Endothelial cell of umbilical vein (primary cell): ENCODE results near the gene LTBP1. TPM values are rescaled to one million over a fixed set of nuclear protein-coding genes. Genes with fewer than 3 reads are reported as not detected.

ENCODE experiments used
- BruUV-seq: library from RNA; stranded (reverse); fragments of 400-500 nt; replicated peaks from 2 replicates; lab custom pipeline; 2021; lab: Mats Ljungman, UMichigan
- CTCF ChIA-PET: fragments of 300-600, 350-600 bp; sonication (Branson Sonifier 250); formaldehyde crosslinking; loops from one replicate; lab custom pipeline; 2021; ENCODE audit warnings: antibody characterized with exemption, inconsistent platforms; lab: Charles Lee
- POLR2A ChIA-PET: fragments of 300-600, 350-600 bp; sonication (Branson Sonifier 250); formaldehyde crosslinking; loops from one replicate; lab custom pipeline; 2021; ENCODE audit warnings: antibody characterized with exemption, inconsistent platforms; lab: Charles Lee
- DNase-seq: peaks from one replicate; pipeline ENCODE4 v3.0.0-alpha.2; 2011; ENCODE audit warnings: low read depth, low spot score
- FAIRE-seq: peaks from 2 replicates; lab custom pipeline; 2011; peaks lifted over from hg19 to GRCh38; lab: Jason Lieb, UNC
- H2AFZ ChIP-seq: 2 replicates; pipeline ENCODE4 v1.6.0; 2012; ENCODE audit warnings: low read depth, low read length, control low read depth, inconsistent platforms
- H3K27ac ChIP-seq: 2 replicates; pipeline ENCODE4 v1.5.1; 2011; ENCODE audit warnings: low read depth, mild to moderate bottlenecking, control low read depth, low read length, moderate library complexity; ENCODE audit not compliant: insufficient read depth
- H3K27me3 ChIP-seq, 2 experiments: 2 replicates each; pipeline versions ENCODE4 v1.6.0 to v1.6.1; 2011; ENCODE audit warnings: low read length in 2 of 2, mixed read lengths in 1 of 2; ENCODE audit not compliant: control insufficient read depth in 2 of 2, insufficient read depth in 2 of 2
- H3K36me3 ChIP-seq, 2 experiments: 2 replicates in 1 of 2; 3 replicates in 1 of 2; pipeline ENCODE4 v1.5.1; 2011; ENCODE audit warnings: low read length in 2 of 2, mild to moderate bottlenecking in 1 of 2, moderate library complexity in 1 of 2; ENCODE audit not compliant: control insufficient read depth in 2 of 2, insufficient read depth in 2 of 2; ENCODE audit errors: extremely low read depth in 1 of 2
- H3K4me1 ChIP-seq: 3 replicates; pipeline ENCODE4 v1.5.1; 2011; ENCODE audit warnings: mild to moderate bottlenecking, low read length; ENCODE audit not compliant: control insufficient read depth, insufficient read depth; ENCODE audit errors: extremely low read depth
- H3K4me2 ChIP-seq: 2 replicates; pipeline ENCODE4 v1.6.1; 2011; ENCODE audit warnings: low read length, control low read depth, mixed read lengths; ENCODE audit not compliant: insufficient read depth
- H3K4me3 ChIP-seq, 3 experiments: fragments of 200-600 bp in 1 of 3; sonication (generic), shearing (Covaris generic) in 1 of 3; replicated peaks in 1 of 3; 2 replicates each; pipeline ENCODE4 v1.5.1; 2011 to 2016; ENCODE audit warnings: control low read depth in 3 of 3, low read length in 3 of 3, mild to moderate bottlenecking in 2 of 3, inconsistent platforms in 1 of 3, low read depth in 1 of 3, moderate library complexity in 1 of 3; ENCODE audit not compliant: insufficient read depth in 1 of 3
- H3K79me2 ChIP-seq: 2 replicates; pipeline ENCODE4 v1.6.0; 2012; ENCODE audit warnings: low read length, inconsistent platforms; ENCODE audit not compliant: control insufficient read depth, insufficient read depth
- H3K9ac ChIP-seq: replicated peaks from 2 replicates; pipeline ENCODE3; 2011; ENCODE audit warnings: low read length, control low read depth; ENCODE audit not compliant: insufficient read depth; ENCODE audit errors: extremely low read depth
- H3K9me1 ChIP-seq: replicated peaks from 3 replicates; pipeline ENCODE4 v1.6.0; 2011; ENCODE audit warnings: mild to moderate bottlenecking, low read length; ENCODE audit not compliant: control insufficient read depth, insufficient read depth; ENCODE audit errors: extremely low read depth
- H3K9me3 ChIP-seq: replicated peaks from 2 replicates; pipeline ENCODE4 v1.5.1; 2012; ENCODE audit warnings: low read length, inconsistent platforms; ENCODE audit not compliant: control insufficient read depth, insufficient read depth
- H4K20me1 ChIP-seq: replicated peaks from 2 replicates; pipeline ENCODE3; 2011; ENCODE audit warnings: mild to moderate bottlenecking, low read length; ENCODE audit not compliant: control insufficient read depth, insufficient read depth; ENCODE audit errors: extremely low read depth
- EZH2 ChIP-seq: IDR thresholded peaks from 2 replicates; pipeline ENCODE4 v1.6.1; 2012; ENCODE audit warnings: borderline replicate concordance, low read depth, mild to moderate bottlenecking, moderate library complexity, low read length, inconsistent platforms; ENCODE audit not compliant: severe bottlenecking
- FOS ChIP-seq: IDR thresholded peaks from 2 replicates; pipeline ENCODE4 v1.6.1; 2011; ENCODE audit warnings: mild to moderate bottlenecking, low read length, moderate library complexity, borderline replicate concordance; ENCODE audit not compliant: insufficient read depth
- GATA2 ChIP-seq: IDR thresholded peaks from 2 replicates; pipeline ENCODE4 v1.7.0; 2011; ENCODE audit warnings: low read depth, mild to moderate bottlenecking, moderate library complexity, mixed read lengths, low read length; ENCODE audit not compliant: insufficient read length, insufficient read depth
- JUN ChIP-seq: IDR thresholded peaks from 2 replicates; pipeline ENCODE4 v1.6.1; 2011; ENCODE audit warnings: borderline replicate concordance, low read depth; ENCODE audit not compliant: insufficient read length, insufficient read depth
- MYC ChIP-seq: IDR thresholded peaks from one replicate; pipeline ENCODE4 v1.6.1; 2011; ENCODE audit warnings: mild to moderate bottlenecking, low read depth, low read length
- POLR2A ChIP-seq: IDR thresholded peaks from 2 replicates; pipeline ENCODE4 v1.6.1; 2012; ENCODE audit warnings: low read depth, mild to moderate bottlenecking, control low read depth, low read length
- POLR2AphosphoS5 ChIP-seq: IDR thresholded peaks from 2 replicates; pipeline ENCODE4 v1.6.1; 2012; ENCODE audit warnings: low read depth, mild to moderate bottlenecking, control low read depth, low read length, moderate library complexity; ENCODE audit not compliant: insufficient read depth
- dilution Hi-C: fragments of 300-500 bp; cut with MboI; formaldehyde crosslinking; loops from one replicate; pipeline ENCODE4 v1.15.0; 2019; ENCODE audit warnings: low sequenced_read_pairs; ENCODE audit not compliant: extremely low pct_ligation_motif_present
- intact Hi-C: fragments of 100-400 bp; cut with micrococcal nuclease; formaldehyde crosslinking; loops from one replicate; pipeline ENCODE4 v1.10.0; 2022
- polyA plus RNA-seq, 4 experiments: library from polyadenylated mRNA; depleted of rRNA in 3 of 4; stranded (reverse) in 3 of 4; unstranded in 1 of 4; fragments of >200 nt; gene quantifications; 2 replicates each; pipeline versions ENCODE4 v1.2.1 to v1.2.3, GENCODE V29; 2011 to 2012; ENCODE audit warnings: missing spikeins in 1 of 4
- total RNA-seq: library from RNA; stranded (reverse); gene quantifications from 2 replicates; pipeline ENCODE4 v1.2.3, GENCODE V29; 2021
- TF ChIP-seq, protein P1 (sequence below): IDR thresholded peaks from 2 replicates; pipeline ENCODE4 v1.6.1; 2011; ENCODE audit not compliant: insufficient read depth, insufficient read length
- TF ChIP-seq, protein P2 (sequence below), 2 donors: IDR thresholded peaks; 1 replicate in 1 of 2; 2 replicates in 1 of 2; pipeline ENCODE4 v1.5.1; 2011; ENCODE audit warnings: low read length in 2 of 2, mild to moderate bottlenecking in 2 of 2, moderate library complexity in 2 of 2, control low read depth in 1 of 2, inconsistent platforms in 1 of 2, low read depth in 1 of 2; ENCODE audit not compliant: insufficient read depth in 1 of 2; ENCODE audit errors: extremely low read depth in 1 of 2

The LTBP1 gene
- total and polyA plus RNA-seq, 2 donors (not counting 3 experiments of a cell fraction or from before 2014, with no cell fraction given), result 57.4 to 68.2 TPM

DNA sequence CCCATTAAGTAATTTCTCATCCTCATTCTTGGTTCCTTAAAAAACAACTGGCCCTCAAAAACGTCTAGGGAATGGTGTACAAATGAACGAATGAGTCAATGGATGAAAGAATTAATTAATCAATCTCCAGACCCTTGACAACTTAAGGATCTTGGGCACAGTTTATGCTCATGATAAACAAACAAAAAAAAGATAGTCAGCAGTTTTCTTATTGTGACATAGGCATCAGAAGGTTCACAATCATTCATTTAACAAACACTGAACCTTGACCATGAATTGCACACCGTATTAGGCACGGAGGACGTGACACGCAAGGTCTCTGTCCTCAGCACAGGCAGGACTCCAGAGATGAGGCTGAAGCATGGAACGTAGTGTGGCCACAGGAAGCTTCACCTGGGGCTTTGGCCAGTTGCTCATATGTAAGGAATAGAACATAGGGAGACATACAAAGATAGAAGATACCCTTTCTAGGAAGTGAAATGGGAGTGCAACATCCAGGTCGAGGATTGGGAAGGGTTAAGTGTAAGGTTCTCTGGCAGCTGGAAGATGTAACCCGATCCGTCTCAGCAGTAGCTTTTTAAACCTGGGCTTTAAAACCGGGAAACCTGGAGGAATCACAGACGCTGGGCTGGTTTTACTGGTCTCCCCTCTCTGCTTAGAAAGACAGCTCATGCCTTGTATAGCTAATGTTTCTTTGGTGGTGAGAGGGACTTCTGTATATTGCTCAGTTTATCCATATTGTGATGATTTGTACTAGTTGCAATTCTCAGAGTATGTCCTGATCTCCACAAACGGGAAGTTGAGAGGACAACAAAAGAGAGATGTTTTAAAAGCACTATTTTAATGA lies 8.9 kb upstream of the LTBP1 start:
- Histone ChIP-seq H3K27me3 (peaks cover 0 to 5% of the 10 kb centered on the region in 2 experiments), H3K9me1 (no peaks in the 10 kb centered on the region), H3K79me2 (no peaks in the 10 kb centered on the region), H3K4me2 (no peak overlapping the region), H3K4me1 (no peaks in the 10 kb centered on the region), H2AFZ (no peak overlapping the region), H3K36me3 (no peaks in the 10 kb centered on the region), H3K9me3 (no peaks in the 10 kb centered on the region), H4K20me1 (no peaks in the 10 kb centered on the region), H3K4me3 (no peak overlapping the region), H3K9ac (no peak overlapping the region), H3K27ac (no peak overlapping the region)
- intact Hi-C loops, result no loop called here
- BruUV-seq, result no TSS peak
- FAIRE-seq (peak; percentile 12), DNase-seq (no peak)
- TF ChIP-seq POLR2AphosphoS5 (no peak), FOS (no peak), JUN (no peak), POLR2A (no peak), GATA2 (no peak), MYC (no peak), EZH2 (no peak)
- TF ChIP-seq, protein P1, sequence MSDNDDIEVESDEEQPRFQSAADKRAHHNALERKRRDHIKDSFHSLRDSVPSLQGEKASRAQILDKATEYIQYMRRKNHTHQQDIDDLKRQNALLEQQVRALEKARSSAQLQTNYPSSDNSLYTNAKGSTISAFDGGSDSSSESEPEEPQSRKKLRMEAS, result no peak
- TF ChIP-seq, protein P2, sequence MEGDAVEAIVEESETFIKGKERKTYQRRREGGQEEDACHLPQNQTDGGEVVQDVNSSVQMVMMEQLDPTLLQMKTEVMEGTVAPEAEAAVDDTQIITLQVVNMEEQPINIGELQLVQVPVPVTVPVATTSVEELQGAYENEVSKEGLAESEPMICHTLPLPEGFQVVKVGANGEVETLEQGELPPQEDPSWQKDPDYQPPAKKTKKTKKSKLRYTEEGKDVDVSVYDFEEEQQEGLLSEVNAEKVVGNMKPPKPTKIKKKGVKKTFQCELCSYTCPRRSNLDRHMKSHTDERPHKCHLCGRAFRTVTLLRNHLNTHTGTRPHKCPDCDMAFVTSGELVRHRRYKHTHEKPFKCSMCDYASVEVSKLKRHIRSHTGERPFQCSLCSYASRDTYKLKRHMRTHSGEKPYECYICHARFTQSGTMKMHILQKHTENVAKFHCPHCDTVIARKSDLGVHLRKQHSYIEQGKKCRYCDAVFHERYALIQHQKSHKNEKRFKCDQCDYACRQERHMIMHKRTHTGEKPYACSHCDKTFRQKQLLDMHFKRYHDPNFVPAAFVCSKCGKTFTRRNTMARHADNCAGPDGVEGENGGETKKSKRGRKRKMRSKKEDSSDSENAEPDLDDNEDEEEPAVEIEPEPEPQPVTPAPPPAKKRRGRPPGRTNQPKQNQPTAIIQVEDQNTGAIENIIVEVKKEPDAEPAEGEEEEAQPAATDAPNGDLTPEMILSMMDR (IDR thresholded peaks at IDR 0.05; ENCODE audit: extremely low read depth in 1 of 2, insufficient read depth in 1 of 2, low read depth in 1 of 2, low read length in 2 of 2), result no peak
- POLR2A ChIA-PET, result no interaction called here
- dilution Hi-C loops, result no loop called here
- CTCF ChIA-PET, result interaction anchor here (1.0 to 1.3 kb wide), 2 partner anchors 15 to 96 kb away, joined by 3 read pairs; no protein-coding TSS in a partner anchor
